Astrocyte (in vitro differentiated cells and primary cell): ENCODE measurements around the gene CD44. TPM values are rescaled to one million over a fixed set of nuclear protein-coding genes. Genes with fewer than 3 reads are reported as not detected.

Experiments
- DNase-seq: peaks from one replicate; pipeline ENCODE4 v3.0.0-alpha.2; 2010; ENCODE audit warnings: low read depth
- FAIRE-seq: peaks from 2 replicates; lab custom pipeline; 2011; peaks lifted over from hg19 to GRCh38; lab: Jason Lieb, UNC
- H2AFZ ChIP-seq: 2 replicates; pipeline ENCODE4 v1.6.0; 2012; ENCODE audit warnings: low read depth, low read length, inconsistent platforms
- H3K27ac ChIP-seq: 2 replicates; pipeline ENCODE4 v1.5.1; 2011; ENCODE audit warnings: low read depth, low read length, inconsistent platforms
- H3K27me3 ChIP-seq: 2 replicates; pipeline ENCODE4 v1.6.0; 2011; ENCODE audit warnings: low read length, inconsistent platforms; ENCODE audit not compliant: insufficient read depth
- H3K36me3 ChIP-seq: 2 replicates; pipeline ENCODE4 v1.5.1; 2011; ENCODE audit warnings: low read length, inconsistent platforms; ENCODE audit not compliant: insufficient read depth
- H3K4me1 ChIP-seq: 2 replicates; pipeline ENCODE4 v1.5.1; 2011; ENCODE audit warnings: low read length, inconsistent platforms; ENCODE audit not compliant: insufficient read depth
- H3K4me2 ChIP-seq: 2 replicates; pipeline ENCODE4 v1.6.0; 2012; ENCODE audit warnings: low read length, inconsistent platforms
- H3K4me3 ChIP-seq: 2 replicates; pipeline ENCODE4 v1.5.1; 2011; ENCODE audit warnings: low read depth, mild to moderate bottlenecking, low read length, inconsistent platforms; ENCODE audit not compliant: insufficient read depth
- H3K79me2 ChIP-seq: 2 replicates; pipeline ENCODE4 v1.6.0; 2012; ENCODE audit warnings: mild to moderate bottlenecking, low read length, inconsistent platforms; ENCODE audit not compliant: insufficient read depth
- H3K9ac ChIP-seq: 2 replicates; pipeline ENCODE4 v1.6.0; 2012; ENCODE audit warnings: mild to moderate bottlenecking, low read length, inconsistent platforms
- H3K9me3 ChIP-seq: 2 replicates; pipeline ENCODE4 v1.5.1; 2012; ENCODE audit warnings: low read depth, mild to moderate bottlenecking, low read length, inconsistent platforms; ENCODE audit not compliant: insufficient read depth
- H4K20me1 ChIP-seq: 2 replicates; pipeline ENCODE4 v1.6.0; 2012; ENCODE audit warnings: low read length, inconsistent platforms; ENCODE audit not compliant: insufficient read depth
- H3K27ac Mint-ChIP-seq: one replicate; pipeline ENCODE4 v1.8.0; 2021; ENCODE audit warnings: mild to moderate bottlenecking, mixed read lengths; ENCODE audit not compliant: unreplicated experiment
- H3K27me3 Mint-ChIP-seq: one replicate; pipeline ENCODE4 v1.8.0; 2021; ENCODE audit warnings: low read depth, mixed read lengths; ENCODE audit not compliant: unreplicated experiment
- H3K36me3 Mint-ChIP-seq: one replicate; pipeline ENCODE4 v1.8.0; 2021; ENCODE audit warnings: low read depth, mixed read lengths; ENCODE audit not compliant: unreplicated experiment
- H3K4me1 Mint-ChIP-seq: one replicate; pipeline ENCODE4 v1.8.0; 2021; ENCODE audit warnings: low read depth, mixed read lengths; ENCODE audit not compliant: unreplicated experiment
- H3K4me3 Mint-ChIP-seq: one replicate; pipeline ENCODE4 v1.8.0; 2021; ENCODE audit warnings: mild to moderate bottlenecking, moderate library complexity, mixed read lengths; ENCODE audit not compliant: unreplicated experiment
- H3K9me3 Mint-ChIP-seq: one replicate; pipeline ENCODE4 v1.8.0; 2021; ENCODE audit warnings: mild to moderate bottlenecking, mixed read lengths; ENCODE audit not compliant: unreplicated experiment
- EZH2 ChIP-seq: IDR thresholded peaks from 2 replicates; pipeline ENCODE4 v1.6.1; 2012; ENCODE audit warnings: mild to moderate bottlenecking, low read length, inconsistent platforms; ENCODE audit not compliant: insufficient read depth
- total RNA-seq: library from RNA; stranded (reverse); gene quantifications from 2 replicates; pipeline ENCODE4 v1.2.1, GENCODE V29; 2021
- TF ChIP-seq, protein P1 (sequence below): IDR thresholded peaks from 2 replicates; pipeline ENCODE4 v1.5.1; 2011; ENCODE audit warnings: low read depth, mild to moderate bottlenecking, inconsistent platforms, low read length, moderate library complexity; ENCODE audit not compliant: insufficient read depth

The CD44 gene
- total RNA-seq, 1 donor from 2014 or later, result 154 TPM

DNA sequence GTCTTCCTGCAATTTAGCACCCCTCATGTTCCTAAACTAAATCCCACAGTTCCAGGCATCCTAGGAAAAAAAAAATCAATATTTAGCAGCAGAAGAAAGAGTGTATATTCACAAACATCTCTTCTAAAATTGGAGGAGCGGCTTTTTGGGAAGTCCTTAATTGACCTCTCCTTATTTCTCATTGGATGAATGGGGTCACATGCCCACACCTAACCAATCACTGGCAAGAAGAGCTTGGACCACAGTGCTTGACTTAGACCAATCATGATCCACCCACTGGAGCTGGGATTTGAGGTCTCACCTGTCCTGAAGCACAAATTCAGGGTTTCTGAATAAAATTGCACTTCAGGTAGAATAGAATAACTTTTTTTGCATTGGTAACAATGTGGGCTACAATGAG is 16.0 kb downstream of the CD44 start:
- Histone ChIP-seq H3K9ac (no peak overlapping the region), H3K27me3 (no peaks in the 10 kb centered on the region), H3K79me2 (peaks cover 100% of the 10 kb centered on the region), H2AFZ (no peak overlapping the region), H3K4me1 (peaks cover 27% of the 10 kb centered on the region), H3K27ac (no peak overlapping the region), H3K4me3 (no peak overlapping the region), H3K9me3 (no peaks in the 10 kb centered on the region), H3K4me2 (no peak overlapping the region), H4K20me1 (peaks cover 96% of the 10 kb centered on the region), H3K36me3 (peaks cover 38% of the 10 kb centered on the region)
- H3K36me3 Mint-ChIP-seq, result peaks cover 12% of the 10 kb centered on the region
- FAIRE-seq, result no peak
- peaks cover 28% of the 10 kb centered on the region for H3K4me1 Mint-ChIP-seq
- H3K27me3 Mint-ChIP-seq, result no peaks in the 10 kb centered on the region
- H3K27ac Mint-ChIP-seq, result no peak overlapping the region
- no peak for DNase-seq
- no peak overlapping the region for H3K4me3 Mint-ChIP-seq
- TF ChIP-seq EZH2, result no peak
- TF ChIP-seq, protein P1, sequence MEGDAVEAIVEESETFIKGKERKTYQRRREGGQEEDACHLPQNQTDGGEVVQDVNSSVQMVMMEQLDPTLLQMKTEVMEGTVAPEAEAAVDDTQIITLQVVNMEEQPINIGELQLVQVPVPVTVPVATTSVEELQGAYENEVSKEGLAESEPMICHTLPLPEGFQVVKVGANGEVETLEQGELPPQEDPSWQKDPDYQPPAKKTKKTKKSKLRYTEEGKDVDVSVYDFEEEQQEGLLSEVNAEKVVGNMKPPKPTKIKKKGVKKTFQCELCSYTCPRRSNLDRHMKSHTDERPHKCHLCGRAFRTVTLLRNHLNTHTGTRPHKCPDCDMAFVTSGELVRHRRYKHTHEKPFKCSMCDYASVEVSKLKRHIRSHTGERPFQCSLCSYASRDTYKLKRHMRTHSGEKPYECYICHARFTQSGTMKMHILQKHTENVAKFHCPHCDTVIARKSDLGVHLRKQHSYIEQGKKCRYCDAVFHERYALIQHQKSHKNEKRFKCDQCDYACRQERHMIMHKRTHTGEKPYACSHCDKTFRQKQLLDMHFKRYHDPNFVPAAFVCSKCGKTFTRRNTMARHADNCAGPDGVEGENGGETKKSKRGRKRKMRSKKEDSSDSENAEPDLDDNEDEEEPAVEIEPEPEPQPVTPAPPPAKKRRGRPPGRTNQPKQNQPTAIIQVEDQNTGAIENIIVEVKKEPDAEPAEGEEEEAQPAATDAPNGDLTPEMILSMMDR, result no peak
- no peaks in the 10 kb centered on the region for H3K9me3 Mint-ChIP-seq

DNA sequence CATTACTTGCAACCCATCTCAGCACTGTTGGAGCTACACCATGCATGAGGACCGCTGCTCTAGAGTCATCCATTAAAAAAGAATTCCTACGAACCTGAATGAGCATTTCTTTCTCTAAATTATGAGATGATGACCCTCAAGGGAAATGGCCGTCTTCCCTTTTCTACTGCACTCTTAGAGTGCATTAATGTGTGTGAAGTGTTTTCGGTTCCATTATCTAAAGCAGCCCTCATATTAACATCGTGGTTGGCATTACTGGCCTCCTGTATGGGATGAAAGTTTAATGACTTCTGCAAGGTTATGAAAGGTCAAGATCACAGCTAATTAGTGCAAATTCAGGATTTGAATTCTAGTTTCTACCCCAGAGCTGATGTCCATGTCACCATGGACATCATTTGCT is 16.7 kb downstream of the CD44 start:
- H3K27ac ChIP-seq, result no peak overlapping the region
- TF ChIP-seq, protein P1, result no peak
- TF ChIP-seq EZH2, result no peak
- no peak overlapping the region for H3K27ac Mint-ChIP-seq
- no peaks in the 10 kb centered on the region for H3K9me3 ChIP-seq
- no peak overlapping the region for H3K4me3 Mint-ChIP-seq
- H3K4me1 Mint-ChIP-seq, result peaks cover 28% of the 10 kb centered on the region
- no peak overlapping the region for H3K4me2 ChIP-seq
- no peak for DNase-seq
- H3K27me3 ChIP-seq, result no peaks in the 10 kb centered on the region
- no peak for FAIRE-seq
- H3K4me3 ChIP-seq, result no peak overlapping the region
- no peak overlapping the region for H2AFZ ChIP-seq
- peaks cover 12% of the 10 kb centered on the region for H3K36me3 Mint-ChIP-seq
- no peak overlapping the region for H3K9ac ChIP-seq
- peaks cover 44% of the 10 kb centered on the region for H3K36me3 ChIP-seq
- peaks cover 26% of the 10 kb centered on the region for H3K4me1 ChIP-seq
- H3K9me3 Mint-ChIP-seq, result no peaks in the 10 kb centered on the region
- no peaks in the 10 kb centered on the region for H3K27me3 Mint-ChIP-seq
- H4K20me1 ChIP-seq, result peaks cover 96% of the 10 kb centered on the region
- peaks cover 100% of the 10 kb centered on the region for H3K79me2 ChIP-seq

DNA sequence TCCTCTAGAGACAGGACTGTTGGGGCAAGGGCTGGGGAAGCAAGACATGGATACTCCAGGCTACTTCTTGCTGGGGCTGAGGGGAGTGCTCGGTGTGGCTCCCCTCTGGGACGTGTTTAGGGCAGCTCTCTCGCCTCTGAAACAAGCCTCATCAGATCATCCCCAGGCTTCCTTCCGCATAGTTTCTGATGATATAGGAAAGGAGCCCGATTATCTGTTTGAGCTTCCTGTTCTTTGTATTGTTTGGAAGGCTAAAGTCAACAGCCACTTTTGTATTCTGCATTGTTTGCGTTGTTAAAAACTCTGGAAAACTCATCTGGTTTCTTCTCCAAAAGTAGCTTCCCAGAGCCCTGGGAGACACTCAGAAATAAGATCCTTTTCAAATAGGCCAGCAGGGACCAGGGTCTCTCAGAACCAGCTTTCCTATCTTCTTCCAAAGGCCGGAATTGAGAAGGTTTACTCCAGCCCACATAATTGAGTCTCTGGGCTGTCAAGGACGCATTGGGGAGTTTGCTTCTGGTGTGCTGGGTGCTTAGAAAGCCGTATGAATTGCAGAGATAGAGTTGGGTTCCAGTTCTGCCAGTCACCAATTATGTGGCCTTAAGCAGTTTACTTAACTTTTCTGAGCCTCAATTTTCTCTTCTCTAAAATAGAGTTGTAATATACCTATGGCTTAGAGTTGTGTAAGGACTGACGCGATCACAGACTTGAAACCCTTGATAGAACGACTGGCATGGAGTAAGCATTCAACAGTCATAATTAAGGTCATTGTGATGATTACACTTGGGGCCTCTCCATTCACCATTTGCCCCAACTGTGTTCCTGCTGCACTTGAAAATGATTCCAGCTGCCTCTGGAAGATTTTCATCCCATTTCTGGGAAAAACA is 19.1 kb downstream of the CD44 start:
- no peaks in the 10 kb centered on the region for H3K9me3 Mint-ChIP-seq
- Histone ChIP-seq H3K27me3 (no peaks in the 10 kb centered on the region), H3K4me2 (peak overlapping the region; percentile 2), H3K36me3 (peaks cover 36% of the 10 kb centered on the region), H3K4me1 (peaks cover 32% of the 10 kb centered on the region), H2AFZ (no peak overlapping the region), H4K20me1 (peaks cover 96% of the 10 kb centered on the region), H3K9ac (no peak overlapping the region), H3K27ac (no peak overlapping the region), H3K79me2 (peaks cover 100% of the 10 kb centered on the region), H3K4me3 (no peak overlapping the region), H3K9me3 (no peaks in the 10 kb centered on the region)
- H3K4me1 Mint-ChIP-seq, result peaks cover 19% of the 10 kb centered on the region
- H3K27ac Mint-ChIP-seq, result no peak overlapping the region
- H3K4me3 Mint-ChIP-seq, result no peak overlapping the region
- DNase-seq (no peak), FAIRE-seq (no peak)
- peaks cover 3% of the 10 kb centered on the region for H3K27me3 Mint-ChIP-seq
- no peak for TF ChIP-seq EZH2
- TF ChIP-seq, protein P1, result no peak
- peaks cover 2% of the 10 kb centered on the region for H3K36me3 Mint-ChIP-seq
